ENCODE results near the gene PLSCR4.

The PLSCR4 gene

GRCh38 chr3:146189519-146190173 is 61.3 kb downstream of the PLSCR4 start:
- DNase-seq: peak; percentile 79

GRCh38 chr3:146187334-146187950 is 63.5 kb downstream of the PLSCR4 start:
- DNase-seq: peak; percentile 72

GRCh38 chr3:146184241-146185015 is 66.5 kb downstream of the PLSCR4 start:
- no peak for DNase-seq

GRCh38 chr3:146181216-146181615 is 69.7 kb downstream of the PLSCR4 start:
- DNase-seq: no peak

- DNase-seq: no peak
Measured at GRCh38 chr3:146180376-146180775, 70.5 kb downstream of the PLSCR4 start.

- no peak for DNase-seq
Measured at GRCh38 chr3:146178006-146178689, 72.8 kb downstream of the PLSCR4 start.

- no peak for DNase-seq
Measured at GRCh38 chr3:146177519-146177918, 73.4 kb downstream of the PLSCR4 start.

GRCh38 chr3:146177072-146177471 is 73.8 kb downstream of the PLSCR4 start:
- no peak for DNase-seq

- no peak for DNase-seq
Measured at GRCh38 chr3:146172586-146172985, 78.3 kb downstream of the PLSCR4 start.

GRCh38 chr3:146170591-146170990 is 80.3 kb downstream of the PLSCR4 start:
- no peak for DNase-seq

GRCh38 chr3:146169891-146170290 is 81.0 kb downstream of the PLSCR4 start:
- no peak for DNase-seq

GRCh38 chr3:146166826-146167225 is 84.1 kb downstream of the PLSCR4 start:
- no peak for DNase-seq

GRCh38 chr3:146166415-146166821 is 84.5 kb downstream of the PLSCR4 start:
- DNase-seq: peak; percentile 24

GRCh38 chr3:146165877-146166276 is 85.0 kb downstream of the PLSCR4 start:
- DNase-seq: no peak

- no peak for DNase-seq
Measured at GRCh38 chr3:146164971-146165769, 85.7 kb downstream of the PLSCR4 start.

- DNase-seq: no peak
Measured at GRCh38 chr3:146164506-146164905, 86.4 kb downstream of the PLSCR4 start.

GRCh38 chr3:146164071-146164470 is 86.8 kb downstream of the PLSCR4 start:
- no peak for DNase-seq

- no peak for DNase-seq
Measured at GRCh38 chr3:146163584-146163983, 87.3 kb downstream of the PLSCR4 start.

GRCh38 chr3:146162561-146162960 is 88.3 kb downstream of the PLSCR4 start:
- no peak for DNase-seq

GRCh38 chr3:146161663-146162002 is 89.3 kb downstream of the PLSCR4 start:
- DNase-seq: no peak

GRCh38 chr3:146160964-146161662 is 89.8 kb downstream of the PLSCR4 start, which contains the start of gene PLOD2:
Gene PLOD2, minus strand, starts transcription at chr3:146161184. Its CDS starts 195 bp downstream, at chr3:146160989.
- DNase-seq: peak; percentile 93

Data from eye (tissue), 1 donor.